HCT116 (cell line): ENCODE measurements around the gene ZNF423. TPM values are rescaled to one million over a fixed set of nuclear protein-coding genes. Genes with fewer than 3 reads are reported as not detected.

ENCODE experiments used
- ATAC-seq: fragments of 200-7000 bp; cut with Tn5 transposase; 2 replicates; pipeline ENCODE4 v1.9.1; 2020; ENCODE audit warnings: mild to moderate bottlenecking, moderate library complexity
- BruUV-seq: library from RNA; stranded (reverse); fragments of 400-500 nt; replicated peaks from 2 replicates; lab custom pipeline; 2021; lab: Mats Ljungman, UMichigan
- CTCF ChIA-PET: fragments of 300-600 bp; sonication (Branson Sonifier 250); formaldehyde crosslinking; loops from one replicate; lab custom pipeline; 2021; ENCODE audit warnings: antibody characterized with exemption; lab: Charles Lee
- POLR2A ChIA-PET: fragments of 300-600, 350-600 bp; sonication (Branson Sonifier 250); formaldehyde crosslinking; loops from one replicate; lab custom pipeline; 2021; ENCODE audit warnings: antibody characterized with exemption; lab: Charles Lee
- RAD21 ChIA-PET, 2 experiments: fragments of 300-600 bp; sonication (Branson Sonifier 250); formaldehyde crosslinking; loops; one replicate each; lab custom pipeline; 2023; ENCODE audit warnings: low total read pairs in 2 of 2; ENCODE audit not compliant: uncharacterized antibody in 2 of 2, unreplicated experiment in 2 of 2, low non-redundant PET in 1 of 2; lab: Charles Lee
- DNase-seq: peaks from one replicate; pipeline ENCODE4 v3.0.0-alpha.2; 2010; ENCODE audit warnings: low read depth, low spot score
- H2AFZ ChIP-seq: fragments of 200-600 bp; shearing (Covaris generic), sonication (generic); 2 replicates; pipeline ENCODE4 v1.6.1; 2017; ENCODE audit warnings: low read depth, mixed run types, mixed read lengths, antibody characterized with exemption, low read length; ENCODE audit not compliant: poor library complexity, severe bottlenecking
- H3K27ac ChIP-seq: 2 replicates; pipeline ENCODE4 v1.5.1; 2012; ENCODE audit warnings: low read depth, low read length
- H3K27me3 ChIP-seq: fragments of 200-600 bp; sonication (generic); 2 replicates; pipeline ENCODE4 v1.6.1; 2016; ENCODE audit warnings: mixed run types, low read length, mixed read lengths; ENCODE audit not compliant: insufficient read depth
- H3K36me3 ChIP-seq, 2 experiments: fragments of 200-500 bp in 1 of 2; fragments of 200-600 bp in 1 of 2; sonication (Bioruptor generic) in 1 of 2; sonication (generic) in 1 of 2; 2 replicates each; pipeline versions ENCODE4 v1.5.1 to v1.6.1; 2014 to 2016; ENCODE audit warnings: low read length in 2 of 2, inconsistent platforms in 1 of 2, mixed read lengths in 1 of 2, mixed run types in 1 of 2; ENCODE audit not compliant: insufficient read depth in 2 of 2, control insufficient read depth in 1 of 2
- H3K4me1 ChIP-seq, 2 experiments: fragments of 200-600 bp in 1 of 2; sonication (generic) in 1 of 2; 2 replicates each; pipeline versions ENCODE4 v1.5.1 to v1.6.1; 2012 to 2017; ENCODE audit warnings: low read length in 2 of 2, inconsistent platforms in 1 of 2, mild to moderate bottlenecking in 1 of 2, mixed read lengths in 1 of 2, mixed run types in 1 of 2, moderate library complexity in 1 of 2; ENCODE audit not compliant: insufficient read depth in 2 of 2, control insufficient read depth in 1 of 2
- H3K4me2 ChIP-seq: fragments of 200-600 bp; sonication (generic); 2 replicates; pipeline ENCODE4 v1.6.1; 2017; ENCODE audit warnings: mixed run types, low read length, mixed read lengths
- H3K4me3 ChIP-seq, 2 experiments: fragments of 200-600 bp in 1 of 2; sonication (generic) in 1 of 2; replicated peaks in 1 of 2; 2 replicates each; pipeline ENCODE4 v1.5.1; 2011 to 2016; ENCODE audit warnings: low read length in 2 of 2, control low read depth in 1 of 2, low read depth in 1 of 2, mild to moderate bottlenecking in 1 of 2, mixed read lengths in 1 of 2, mixed run types in 1 of 2
- H3K79me2 ChIP-seq: fragments of 200-600 bp; sonication (generic); 2 replicates; pipeline ENCODE4 v1.6.1; 2017; ENCODE audit warnings: mild to moderate bottlenecking, mixed run types, low read length, moderate library complexity, mixed read lengths; ENCODE audit not compliant: insufficient read depth
- H3K9ac ChIP-seq: fragments of 200-600 bp; sonication (generic); 2 replicates; pipeline ENCODE4 v1.6.1; 2016; ENCODE audit warnings: low read length, mixed read lengths
- H3K9me2 ChIP-seq: fragments of 200-600 bp; sonication (generic), shearing (Covaris generic); 2 replicates; pipeline ENCODE4 v1.6.1; 2017; ENCODE audit warnings: mixed run types, mild to moderate bottlenecking, moderate library complexity; ENCODE audit not compliant: insufficient read depth
- H3K9me3 ChIP-seq, 2 experiments: fragments of 200-500 bp in 1 of 2; fragments of 200-600 bp in 1 of 2; sonication (Bioruptor generic) in 1 of 2; sonication (generic) in 1 of 2; 2 replicates each; pipeline ENCODE4 v1.6.1; 2014 to 2017; ENCODE audit warnings: low read length in 2 of 2, mixed read lengths in 2 of 2, inconsistent platforms in 1 of 2, low read depth in 1 of 2, mild to moderate bottlenecking in 1 of 2, mixed run types in 1 of 2, moderate library complexity in 1 of 2; ENCODE audit not compliant: control insufficient read depth in 1 of 2, insufficient read depth in 1 of 2
- H4K20me1 ChIP-seq: fragments of 200-600 bp; sonication (generic), shearing (Covaris generic); 2 replicates; pipeline ENCODE4 v1.6.1; 2017; ENCODE audit warnings: mixed run types, mild to moderate bottlenecking, moderate library complexity; ENCODE audit not compliant: insufficient read depth
- CTCF ChIP-seq, 3 experiments: fragments of 200-600 bp in 1 of 3; sonication (generic) in 1 of 3; IDR thresholded peaks in 2 of 3; conservative IDR thresholded peaks in 1 of 3; 2 replicates each; pipeline ENCODE4 v1.5.1; 2012 to 2017; ENCODE audit warnings: low read depth in 2 of 3, low read length in 2 of 3, antibody characterized with exemption in 1 of 3, borderline replicate concordance in 1 of 3, control low read depth in 1 of 3, mild to moderate bottlenecking in 1 of 3, mixed read lengths in 1 of 3, mixed run types in 1 of 3, moderate library complexity in 1 of 3; ENCODE audit not compliant: insufficient read depth in 1 of 3
- EGR1 ChIP-seq: IDR thresholded peaks from 2 replicates; pipeline ENCODE4 v1.6.1; 2012; ENCODE audit warnings: low read depth
- FOSL1 ChIP-seq: IDR thresholded peaks from 2 replicates; pipeline ENCODE4 v1.6.1; 2012; ENCODE audit warnings: low read depth
- YY1 ChIP-seq: IDR thresholded peaks from 2 replicates; pipeline ENCODE4 v1.6.1; 2011; ENCODE audit warnings: low read length, low read depth, moderate library complexity, mild to moderate bottlenecking; ENCODE audit not compliant: insufficient replicate concordance; ENCODE audit errors: extremely low read depth
- ZNF274 ChIP-seq: fragments of 200-500 bp; sonication (Bioruptor generic); IDR thresholded peaks from 2 replicates; pipeline ENCODE4 v1.6.1; 2014; ENCODE audit warnings: mild to moderate bottlenecking, low read depth, low read length, inconsistent platforms
- intact Hi-C: fragments of 100-400 bp; cut with micrococcal nuclease; formaldehyde crosslinking; loops from 2 replicates; pipeline ENCODE4 v1.10.0; 2022
- total RNA-seq: library from RNA; stranded (reverse); gene quantifications from one replicate; pipeline ENCODE4 v1.2.1, GENCODE V29; 2021; ENCODE audit not compliant: unreplicated experiment
- TF ChIP-seq, protein P1 (sequence below): IDR thresholded peaks from 2 replicates; pipeline ENCODE4 v1.6.1; 2011; ENCODE audit warnings: mild to moderate bottlenecking, low read length, moderate library complexity; ENCODE audit not compliant: insufficient replicate concordance; ENCODE audit errors: extremely low read depth

The ZNF423 gene
- total RNA-seq, 1 experiment from 2014 or later: 0.22 TPM

- TF ChIP-seq CTCF (IDR thresholded peaks at IDR 0.05 in 2 of 3, conservative IDR thresholded peaks at IDR 0.05 in 1 of 3; ENCODE audit: borderline replicate concordance in 1 of 3, insufficient read depth in 1 of 3, low read depth in 2 of 3, low read length in 2 of 3): no peak
Measured at GRCh38 chr16:49788572-49788971, 67.3 kb downstream of the ZNF423 start (continued).

DNA sequence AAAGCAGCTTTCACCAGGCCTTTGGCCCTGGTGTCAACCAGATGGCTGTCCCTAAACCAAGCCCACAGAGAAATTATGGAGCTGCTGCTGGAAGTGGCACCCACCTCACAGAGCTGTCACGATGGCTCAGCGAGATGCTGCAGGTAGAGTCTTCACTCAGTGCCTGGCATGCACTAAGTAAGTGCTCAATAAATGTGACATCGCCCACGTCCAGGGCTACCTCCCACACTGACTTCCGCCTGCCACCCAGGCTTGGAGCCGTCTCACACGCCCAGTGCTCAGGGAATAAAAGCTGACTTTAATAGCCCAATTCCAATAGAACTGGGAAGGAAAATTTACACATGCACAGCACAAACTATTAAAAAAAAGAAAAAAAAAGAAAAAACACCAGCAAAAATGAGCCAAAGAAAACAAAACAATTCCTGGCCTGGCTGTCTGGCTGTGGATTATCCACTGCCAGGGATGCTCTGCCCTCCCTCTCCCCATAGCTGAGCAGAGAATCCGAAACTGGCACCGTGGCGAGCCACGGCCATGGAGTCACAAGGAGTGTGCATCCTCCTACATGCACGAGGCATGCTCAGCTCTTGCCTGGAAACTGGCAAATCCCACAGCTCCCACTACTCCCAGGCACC is 68.9 kb downstream of the ZNF423 start:
- ChIA-PET CTCF (no interaction called here), POLR2A (no interaction called here), RAD21 (no interaction called here)
- no TSS peak for BruUV-seq
- DNase-seq (no peak), ATAC-seq (no peak)
- no peak overlapping the region for H3K27ac ChIP-seq
- H3K27me3 ChIP-seq: no peaks in the 10 kb centered on the region; the same call in 1 of the 2 replicates
- H3K36me3 ChIP-seq: no peaks in the 10 kb centered on the region
- H3K9me3 ChIP-seq: no peaks in the 10 kb centered on the region
- no peaks in the 10 kb centered on the region for H3K79me2 ChIP-seq
- H3K9me2 ChIP-seq: no peaks in the 10 kb centered on the region
- H4K20me1 ChIP-seq: no peaks in the 10 kb centered on the region
- H3K9ac ChIP-seq: no peak overlapping the region
- no peak overlapping the region for H2AFZ ChIP-seq
- H3K4me1 ChIP-seq: no peaks in the 10 kb centered on the region
- H3K4me2 ChIP-seq: no peak overlapping the region
- TF ChIP-seq FOSL1 (no peak), YY1 (no peak), EGR1 (no peak), ZNF274 (no peak)
- TF ChIP-seq, protein P1, sequence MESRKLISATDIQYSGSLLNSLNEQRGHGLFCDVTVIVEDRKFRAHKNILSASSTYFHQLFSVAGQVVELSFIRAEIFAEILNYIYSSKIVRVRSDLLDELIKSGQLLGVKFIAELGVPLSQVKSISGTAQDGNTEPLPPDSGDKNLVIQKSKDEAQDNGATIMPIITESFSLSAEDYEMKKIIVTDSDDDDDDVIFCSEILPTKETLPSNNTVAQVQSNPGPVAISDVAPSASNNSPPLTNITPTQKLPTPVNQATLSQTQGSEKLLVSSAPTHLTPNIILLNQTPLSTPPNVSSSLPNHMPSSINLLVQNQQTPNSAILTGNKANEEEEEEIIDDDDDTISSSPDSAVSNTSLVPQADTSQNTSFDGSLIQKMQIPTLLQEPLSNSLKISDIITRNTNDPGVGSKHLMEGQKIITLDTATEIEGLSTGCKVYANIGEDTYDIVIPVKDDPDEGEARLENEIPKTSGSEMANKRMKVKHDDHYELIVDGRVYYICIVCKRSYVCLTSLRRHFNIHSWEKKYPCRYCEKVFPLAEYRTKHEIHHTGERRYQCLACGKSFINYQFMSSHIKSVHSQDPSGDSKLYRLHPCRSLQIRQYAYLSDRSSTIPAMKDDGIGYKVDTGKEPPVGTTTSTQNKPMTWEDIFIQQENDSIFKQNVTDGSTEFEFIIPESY: no peak
- intact Hi-C loops: no loop called here
- no peak overlapping the region for H3K4me3 ChIP-seq
